H54 (cell line): Measurements from ENCODE around the gene FGFR1OP2.

ENCODE experiments used
- DNase-seq: peaks from one replicate; pipeline ENCODE4 v3.0.0; 2011; ENCODE audit warnings: low spot score, mixed read lengths; ENCODE audit not compliant: insufficient read length
- FAIRE-seq: peaks from 3 replicates; lab custom pipeline; 2011; peaks lifted over from hg19 to GRCh38; lab: Jason Lieb, UNC
- POLR2A ChIP-seq: IDR thresholded peaks from 2 replicates; pipeline ENCODE4 v1.6.1; 2011; ENCODE audit warnings: low read depth, mild to moderate bottlenecking, low read length

The FGFR1OP2 gene

GRCh38 chr12:26963413-26963812 is 25.1 kb downstream of the FGFR1OP2 start:
- TF ChIP-seq POLR2A, result no peak
- no peak for DNase-seq
- FAIRE-seq, result no peak

GRCh38 chr12:26966842-26967241 is 28.6 kb downstream of the FGFR1OP2 start:
- TF ChIP-seq POLR2A, result no peak
- DNase-seq (no peak), FAIRE-seq (no peak)

GRCh38 chr12:26970136-26970535 is 31.9 kb downstream of the FGFR1OP2 start:
- no peak for FAIRE-seq
- no peak for DNase-seq

GRCh38 chr12:26971963-26972362 is 33.7 kb downstream of the FGFR1OP2 start:
- DNase-seq, result no peak
- no peak for FAIRE-seq
- TF ChIP-seq POLR2A, result no peak

More at GRCh38 chr12:26970136-26970535, 31.9 kb downstream of the FGFR1OP2 start:
- no peak for TF ChIP-seq POLR2A

- no peak for DNase-seq
- no peak for TF ChIP-seq POLR2A
- FAIRE-seq, result no peak
Observed at GRCh38 chr12:26976687-26977086, 38.4 kb downstream of the FGFR1OP2 start.

- TF ChIP-seq POLR2A, result no peak
- no peak for DNase-seq
- FAIRE-seq, result no peak
Observed at GRCh38 chr12:26978801-26979200, 40.5 kb downstream of the FGFR1OP2 start.

- FAIRE-seq (no peak), DNase-seq (no peak)
- no peak for TF ChIP-seq POLR2A
Observed at GRCh38 chr12:26979733-26980132, 41.5 kb downstream of the FGFR1OP2 start.

GRCh38 chr12:26982866-26983265 is 44.6 kb downstream of the FGFR1OP2 start:
- no peak for DNase-seq
- FAIRE-seq, result no peak

GRCh38 chr12:26987634-26988424 is 49.6 kb downstream of the FGFR1OP2 start:
- TF ChIP-seq POLR2A, result no peak
- no peak for FAIRE-seq
- DNase-seq, result no peak

More at GRCh38 chr12:26982866-26983265, 44.6 kb downstream of the FGFR1OP2 start:
- no peak for TF ChIP-seq POLR2A

GRCh38 chr12:26988703-26989102 is 50.4 kb downstream of the FGFR1OP2 start:
- FAIRE-seq (no peak), DNase-seq (no peak)
- no peak for TF ChIP-seq POLR2A

GRCh38 chr12:26989873-26990272 is 51.6 kb downstream of the FGFR1OP2 start:
- FAIRE-seq (no peak), DNase-seq (no peak)
- TF ChIP-seq POLR2A, result no peak

- FAIRE-seq, result peak; percentile 30
- no peak for TF ChIP-seq POLR2A
- DNase-seq, result no peak
Observed at GRCh38 chr12:26991826-26992225, 53.6 kb downstream of the FGFR1OP2 start.

GRCh38 chr12:26994109-26994508 is 55.8 kb downstream of the FGFR1OP2 start:
- DNase-seq (no peak), FAIRE-seq (no peak)
- TF ChIP-seq POLR2A, result no peak

- DNase-seq, result no peak
- no peak for FAIRE-seq
Observed at GRCh38 chr12:26995706-26996105, 57.4 kb downstream of the FGFR1OP2 start.

GRCh38 chr12:26997003-26997402 is 58.7 kb downstream of the FGFR1OP2 start:
- TF ChIP-seq POLR2A, result no peak
- FAIRE-seq (no peak), DNase-seq (no peak)

More at GRCh38 chr12:26995706-26996105, 57.4 kb downstream of the FGFR1OP2 start:
- no peak for TF ChIP-seq POLR2A
